WI38 (cell line): ENCODE measurements around the gene PLPP6.
A peak's percentile ranks its signal among the peaks of the same experiment; 100 is the strongest.
"Not testable (repeated sequence)": the region's sequence is repeated elsewhere in the genome, so short reads cannot be mapped to it uniquely, and the experiment has no call there.

Experiments
- H3K4me3 ChIP-seq: 2 replicates; pipeline ENCODE4 v1.5.1; 2011; ENCODE audit warnings: low read depth, mild to moderate bottlenecking, control low read depth, low read length
- TF ChIP-seq, protein P1 (sequence below): IDR thresholded peaks from 2 replicates; pipeline ENCODE4 v1.5.1; 2012; ENCODE audit warnings: low read depth, mild to moderate bottlenecking, control low read depth, low read length

The PLPP6 gene

GRCh38 chr9:4654084-4654483 is 8.0 kb upstream of the PLPP6 start:
- TF ChIP-seq, protein P1, sequence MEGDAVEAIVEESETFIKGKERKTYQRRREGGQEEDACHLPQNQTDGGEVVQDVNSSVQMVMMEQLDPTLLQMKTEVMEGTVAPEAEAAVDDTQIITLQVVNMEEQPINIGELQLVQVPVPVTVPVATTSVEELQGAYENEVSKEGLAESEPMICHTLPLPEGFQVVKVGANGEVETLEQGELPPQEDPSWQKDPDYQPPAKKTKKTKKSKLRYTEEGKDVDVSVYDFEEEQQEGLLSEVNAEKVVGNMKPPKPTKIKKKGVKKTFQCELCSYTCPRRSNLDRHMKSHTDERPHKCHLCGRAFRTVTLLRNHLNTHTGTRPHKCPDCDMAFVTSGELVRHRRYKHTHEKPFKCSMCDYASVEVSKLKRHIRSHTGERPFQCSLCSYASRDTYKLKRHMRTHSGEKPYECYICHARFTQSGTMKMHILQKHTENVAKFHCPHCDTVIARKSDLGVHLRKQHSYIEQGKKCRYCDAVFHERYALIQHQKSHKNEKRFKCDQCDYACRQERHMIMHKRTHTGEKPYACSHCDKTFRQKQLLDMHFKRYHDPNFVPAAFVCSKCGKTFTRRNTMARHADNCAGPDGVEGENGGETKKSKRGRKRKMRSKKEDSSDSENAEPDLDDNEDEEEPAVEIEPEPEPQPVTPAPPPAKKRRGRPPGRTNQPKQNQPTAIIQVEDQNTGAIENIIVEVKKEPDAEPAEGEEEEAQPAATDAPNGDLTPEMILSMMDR, result no peak

DNA sequence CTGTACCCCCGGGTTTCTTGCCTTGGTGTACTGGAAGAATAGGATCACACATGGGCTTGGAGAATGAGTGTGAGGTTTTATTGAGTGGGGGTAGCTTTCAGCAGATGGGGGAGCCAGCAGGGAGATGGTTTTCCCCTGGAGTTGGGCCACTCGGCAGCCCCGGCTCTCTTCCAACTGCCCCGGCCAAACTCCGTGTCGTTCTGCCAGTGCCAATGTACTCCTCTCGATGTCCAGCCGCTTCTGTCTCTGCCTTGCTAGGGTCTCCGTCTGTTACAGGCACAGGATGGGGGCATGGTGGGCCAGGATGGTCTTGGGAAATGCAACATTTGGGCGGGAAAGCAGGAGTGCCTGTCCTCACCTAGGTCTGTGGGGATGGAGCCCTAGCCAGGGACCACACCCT is 7.6 kb upstream of the PLPP6 start:
- TF ChIP-seq, protein P1, result no peak
- no peak overlapping the region for H3K4me3 ChIP-seq

More at GRCh38 chr9:4654084-4654483, 8.0 kb upstream of the PLPP6 start:
- H3K4me3 ChIP-seq, result no peak overlapping the region

DNA sequence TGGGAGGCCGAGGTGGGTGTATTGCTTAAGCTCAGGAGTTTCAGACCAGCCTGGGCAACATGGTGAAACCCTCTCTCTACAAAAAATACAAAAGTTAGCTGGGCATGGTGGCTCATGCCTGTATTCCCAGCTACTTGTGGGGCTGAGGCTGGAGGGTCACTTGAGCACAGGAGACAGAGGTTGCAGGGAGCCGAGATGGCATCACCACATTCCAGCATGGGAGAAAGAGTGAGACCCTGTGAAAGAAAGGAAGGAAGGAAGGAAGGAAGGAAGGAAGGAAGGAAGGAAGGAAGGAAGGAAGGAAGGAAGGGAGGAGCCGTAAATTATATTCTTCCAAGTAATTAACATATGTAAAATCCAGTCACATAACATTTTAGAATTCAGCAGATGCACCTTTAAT is 5.9 kb upstream of the PLPP6 start:
- not testable (repeated sequence) for H3K4me3 ChIP-seq

GRCh38 chr9:4656621-4657020 is 5.5 kb upstream of the PLPP6 start:
- no peak overlapping the region for H3K4me3 ChIP-seq
- TF ChIP-seq, protein P1, result no peak

- no peak overlapping the region for H3K4me3 ChIP-seq
- TF ChIP-seq, protein P1, result no peak
These were observed 4.5 kb upstream of the PLPP6 start for GRCh38 chr9:4657426-4658159.

- H3K4me3 ChIP-seq, result not testable (repeated sequence)
These were observed 1.4 kb upstream of the PLPP6 start for GRCh38 chr9:4660665-4661064.

DNA sequence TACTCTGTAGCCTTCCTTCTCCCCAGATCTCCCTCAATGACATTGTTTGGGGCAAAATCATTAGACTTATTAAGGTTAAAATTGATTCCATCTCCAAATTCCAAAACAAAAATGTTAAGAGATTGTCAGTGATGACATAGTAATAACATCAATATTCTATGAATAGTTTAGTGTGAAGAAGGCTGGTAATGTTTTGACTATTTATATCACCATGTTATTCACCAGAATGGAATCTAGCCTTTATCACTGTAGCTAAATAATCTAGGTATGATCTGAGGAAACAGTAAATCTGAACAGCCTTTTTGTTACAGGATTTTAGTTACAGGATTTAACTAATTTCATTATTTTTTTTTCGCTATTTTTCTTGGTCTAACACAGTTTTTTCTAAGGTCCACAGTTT is 929 bp upstream of the PLPP6 start:
- TF ChIP-seq, protein P1, result no peak
- no peak overlapping the region for H3K4me3 ChIP-seq

- TF ChIP-seq, protein P1, result no peak
- H3K4me3 ChIP-seq, result peak overlapping the region; percentile 73
These were observed 483 bp upstream of the PLPP6 start for GRCh38 chr9:4661611-4662010.
